ENCODE results near the gene MACROD2. TPM values are rescaled to one million over a fixed set of nuclear protein-coding genes. Genes with fewer than 3 reads are reported as not detected.

MACROD2 gene
- total RNA-seq, 4 donors from 2014 or later, result 4.6 to 33.0 (median 8.3) TPM

- Histone ChIP-seq H3K27me3 (no peaks in the 10 kb centered on the region), H3K27ac (no peak overlapping the region), H3K4me1 (no peaks in the 10 kb centered on the region), H3K4me3 (no peak overlapping the region), H3K9me3 (no peaks in the 10 kb centered on the region), H3K36me3 (no peaks in the 10 kb centered on the region)
- intact Hi-C loops (cut with DNase I; ENCODE audit: low total_unique reads) (no loop called here), in situ Hi-C loops (cut with MboI; ENCODE audit: low pct_ligation_motif_present in 1 of 4, low pct_unique_long_range_greater_than_20kb in 1 of 4, low sequenced_read_pairs in 3 of 4) (no loop called here)
- TF ChIP-seq POLR2A (IDR thresholded peaks at IDR 0.05) (no peak), CTCF (IDR thresholded peaks at IDR 0.05) (no peak), EP300 (IDR thresholded peaks at IDR 0.05; ENCODE audit: low read depth) (no peak), POLR2AphosphoS5 (IDR thresholded peaks at IDR 0.05) (no peak)
- 25 to 56% methylated on average over 2 of the region's 2 CpGs for WGBS, 2 donors (ENCODE audit: low coverage in 1 of 2)
- DNase-seq, result no peak
Measured at GRCh38 chr20:15739035-15739434, 1743.7 kb downstream of the MACROD2 start.

- Histone ChIP-seq H3K27me3 (no peaks in the 10 kb centered on the region), H3K27ac (no peak overlapping the region), H3K36me3 (no peaks in the 10 kb centered on the region), H3K4me1 (no peaks in the 10 kb centered on the region), H3K4me3 (no peak overlapping the region), H3K9me3 (no peaks in the 10 kb centered on the region)
- intact Hi-C loops (cut with DNase I; ENCODE audit: low total_unique reads) (no loop called here), in situ Hi-C loops (cut with MboI; ENCODE audit: low pct_ligation_motif_present in 1 of 4, low pct_unique_long_range_greater_than_20kb in 1 of 4, low sequenced_read_pairs in 3 of 4) (no loop called here)
- 71 to 79% methylated on average over 2 to 3 of the region's 3 CpGs for WGBS, 2 donors (ENCODE audit: low coverage in 1 of 2)
- TF ChIP-seq CTCF (IDR thresholded peaks at IDR 0.05) (no peak), POLR2A (IDR thresholded peaks at IDR 0.05) (no peak), EP300 (IDR thresholded peaks at IDR 0.05; ENCODE audit: low read depth) (no peak), POLR2AphosphoS5 (IDR thresholded peaks at IDR 0.05) (no peak)
- DNase-seq, result no peak
Measured at GRCh38 chr20:15740046-15740775, 1744.9 kb downstream of the MACROD2 start.

- in situ Hi-C loops (cut with MboI; ENCODE audit: low pct_ligation_motif_present in 1 of 4, low pct_unique_long_range_greater_than_20kb in 1 of 4, low sequenced_read_pairs in 3 of 4), result no loop called here
- intact Hi-C loops (cut with DNase I; ENCODE audit: low total_unique reads), result no loop called here
- WGBS, 2 donors (ENCODE audit: low coverage in 1 of 2), result 78 to 86% methylated on average over 1 of the region's 1 CpG
- no peaks in the 10 kb centered on the region for H3K9me3 ChIP-seq
- H3K36me3 ChIP-seq, result no peaks in the 10 kb centered on the region
- H3K4me1 ChIP-seq, result no peaks in the 10 kb centered on the region
- no peak for TF ChIP-seq POLR2A (IDR thresholded peaks at IDR 0.05)
- TF ChIP-seq POLR2AphosphoS5 (IDR thresholded peaks at IDR 0.05), result no peak
- TF ChIP-seq CTCF (IDR thresholded peaks at IDR 0.05), result no peak
- no peak for TF ChIP-seq EP300 (IDR thresholded peaks at IDR 0.05; ENCODE audit: low read depth)
- H3K27ac ChIP-seq, result no peak overlapping the region
- DNase-seq, result no peak
- H3K4me3 ChIP-seq, result no peak overlapping the region
- H3K27me3 ChIP-seq, result no peaks in the 10 kb centered on the region
Measured at GRCh38 chr20:15742087-15742486, 1746.8 kb downstream of the MACROD2 start.

GRCh38 chr20:15742627-15743026 is 1747.3 kb downstream of the MACROD2 start:
- Histone ChIP-seq H3K36me3 (no peaks in the 10 kb centered on the region), H3K4me1 (no peaks in the 10 kb centered on the region), H3K4me3 (no peak overlapping the region), H3K27ac (no peak overlapping the region), H3K27me3 (no peaks in the 10 kb centered on the region), H3K9me3 (no peaks in the 10 kb centered on the region)
- WGBS, 2 donors (ENCODE audit: low coverage in 1 of 2), result 81 to 88% methylated on average over 1 of the region's 1 CpG
- TF ChIP-seq POLR2AphosphoS5 (IDR thresholded peaks at IDR 0.05) (no peak), CTCF (IDR thresholded peaks at IDR 0.05) (no peak), EP300 (IDR thresholded peaks at IDR 0.05; ENCODE audit: low read depth) (no peak), POLR2A (IDR thresholded peaks at IDR 0.05) (no peak)
- DNase-seq, result no peak
- intact Hi-C loops (cut with DNase I; ENCODE audit: low total_unique reads) (no loop called here), in situ Hi-C loops (cut with MboI; ENCODE audit: low pct_ligation_motif_present in 1 of 4, low pct_unique_long_range_greater_than_20kb in 1 of 4, low sequenced_read_pairs in 3 of 4) (no loop called here)
